GM23338 (cell line): Measurements from ENCODE around the gene FAT3. TPM values are rescaled to one million over a fixed set of nuclear protein-coding genes. Genes with fewer than 3 reads are reported as not detected.

ENCODE experiments used
- ATAC-seq: fragments of 200-7000 bp; cut with Tn5 transposase; 3 replicates; pipeline ENCODE4 v1.9.1; 2020
- DNase-seq: peaks from one replicate; pipeline ENCODE4 v3.0.0-alpha.2; 2015; ENCODE audit warnings: low spot score
- H2AFZ ChIP-seq: fragments of 200-600 bp; sonication (generic); 2 replicates; pipeline ENCODE4 v1.8.0; 2016; ENCODE audit warnings: antibody characterized with exemption, mild to moderate bottlenecking, moderate library complexity
- H3F3A ChIP-seq: fragments of 200-600 bp; sonication (generic); replicated peaks from 2 replicates; pipeline ENCODE4 v1.8.0; 2017; ENCODE audit warnings: antibody characterized with exemption, mixed run types, low read depth
- H3K27ac ChIP-seq: fragments of 200-600 bp; sonication (generic); 2 replicates; pipeline ENCODE4 v1.6.1; 2016; ENCODE audit warnings: low read depth
- H3K27me3 ChIP-seq: fragments of 200-600 bp; sonication (generic); 2 replicates; pipeline ENCODE4 v1.8.0; 2016; ENCODE audit warnings: mild to moderate bottlenecking, mixed run types, moderate library complexity; ENCODE audit not compliant: insufficient read depth
- H3K36me3 ChIP-seq: fragments of 200-600 bp; sonication (generic); 2 replicates; pipeline ENCODE4 v1.8.0; 2016; ENCODE audit warnings: mild to moderate bottlenecking; ENCODE audit not compliant: insufficient read depth
- H3K4me1 ChIP-seq: fragments of 200-600 bp; sonication (generic); 2 replicates; pipeline ENCODE4 v1.8.0; 2016; ENCODE audit warnings: mild to moderate bottlenecking, moderate library complexity; ENCODE audit not compliant: insufficient read depth
- H3K4me2 ChIP-seq: fragments of 200-600 bp; sonication (generic); 2 replicates; pipeline ENCODE4 v1.7.1; 2017; ENCODE audit warnings: mixed run types
- H3K4me3 ChIP-seq: fragments of 200-600 bp; sonication (generic); 2 replicates; pipeline ENCODE4 v1.6.1; 2016; ENCODE audit warnings: mixed run types
- H3K79me2 ChIP-seq: fragments of 200-600 bp; sonication (generic); replicated peaks from 2 replicates; pipeline ENCODE4 v1.8.0; 2017; ENCODE audit warnings: mild to moderate bottlenecking; ENCODE audit not compliant: insufficient read depth
- H3K9me2 ChIP-seq: fragments of 200-600 bp; sonication (generic); 2 replicates; pipeline ENCODE4 v1.8.0; 2017; ENCODE audit not compliant: insufficient read depth
- H4K20me1 ChIP-seq: fragments of 200-600 bp; sonication (generic); replicated peaks from 2 replicates; pipeline ENCODE4 v1.8.0; 2017; ENCODE audit warnings: mild to moderate bottlenecking; ENCODE audit not compliant: insufficient read depth
- H3K27ac Mint-ChIP-seq: 2 replicates; pipeline ENCODE4 v1.8.0; 2020; ENCODE audit warnings: inconsistent platforms, mild to moderate bottlenecking, moderate library complexity, mixed read lengths
- H3K27me3 Mint-ChIP-seq: 3 replicates; pipeline ENCODE4 v1.8.0; 2022; ENCODE audit warnings: low read depth, mild to moderate bottlenecking, moderate library complexity, mixed read lengths, inconsistent platforms; ENCODE audit not compliant: insufficient read depth, poor library complexity
- H3K36me3 Mint-ChIP-seq: 3 replicates; pipeline ENCODE4 v1.8.0; 2021; ENCODE audit warnings: low read depth, mild to moderate bottlenecking, inconsistent platforms, moderate library complexity, mixed read lengths
- H3K4me1 Mint-ChIP-seq: 3 replicates; pipeline ENCODE4 v1.8.0; 2020; ENCODE audit warnings: mild to moderate bottlenecking, inconsistent platforms, mixed read lengths
- H3K4me3 Mint-ChIP-seq: 3 replicates; pipeline ENCODE4 v1.8.0; 2021; ENCODE audit warnings: moderate library complexity, mild to moderate bottlenecking, inconsistent platforms, mixed read lengths
- H3K9me3 Mint-ChIP-seq: 3 replicates; pipeline ENCODE4 v1.8.0; 2020; ENCODE audit warnings: moderate library complexity, mild to moderate bottlenecking, inconsistent platforms, mixed read lengths
- CREB1 ChIP-seq: fragments of 250-450 bp; sonication (Bioruptor Pico); IDR thresholded peaks from 2 replicates; pipeline ENCODE4 v1.5.0; 2020; ENCODE audit warnings: low read depth, mild to moderate bottlenecking, moderate library complexity
- EZH2 ChIP-seq: fragments of 200-600 bp; sonication (generic); IDR thresholded peaks from one replicate; pipeline ENCODE4 v1.8.0; 2017; ENCODE audit warnings: antibody characterized with exemption, mild to moderate bottlenecking, low read depth; ENCODE audit not compliant: unreplicated experiment
- EZH2phosphoT487 ChIP-seq: fragments of 200-600 bp; sonication (generic); IDR thresholded peaks from one replicate; pipeline ENCODE4 v1.8.1; 2018; ENCODE audit warnings: antibody characterized with exemption; ENCODE audit not compliant: unreplicated experiment
- JUNB ChIP-seq: IDR thresholded peaks from one replicate; pipeline ENCODE4 v1.6.1; 2016; ENCODE audit warnings: antibody characterized with exemption; ENCODE audit not compliant: unreplicated experiment
- NANOG ChIP-seq: IDR thresholded peaks from 2 replicates; pipeline ENCODE4 v1.6.1; 2016; ENCODE audit warnings: antibody characterized with exemption, borderline replicate concordance
- POLR2AphosphoS5 ChIP-seq: IDR thresholded peaks from 2 replicates; pipeline ENCODE4 v1.6.1; 2016; ENCODE audit warnings: antibody characterized with exemption, low read depth
- STAT1 ChIP-seq: IDR thresholded peaks from one replicate; pipeline ENCODE4 v1.6.1; 2016; ENCODE audit warnings: antibody characterized with exemption; ENCODE audit not compliant: unreplicated experiment
- ZNF114 ChIP-seq: fragments of 250-450 bp; sonication (Bioruptor Pico); IDR thresholded peaks from 2 replicates; pipeline ENCODE4 v1.5.0; 2020; ENCODE audit warnings: mild to moderate bottlenecking, moderate library complexity
- ZNF331 ChIP-seq: fragments of 250-450 bp; sonication (Bioruptor Pico); IDR thresholded peaks from 2 replicates; pipeline ENCODE4 v1.5.0; 2020; ENCODE audit warnings: low read depth, mild to moderate bottlenecking, moderate library complexity
- polyA plus RNA-seq: library from polyadenylated mRNA; unstranded; fragments of >200 nt; fragmentation: Nextera tagmentation; extraction: Ambion mirVana; gene quantifications from 2 replicates; pipeline ENCODE4 v1.2.1, GENCODE V29; 2016
- total RNA-seq: library from RNA; depleted of rRNA; stranded (reverse); fragments of >200 nt; shearing (Covaris generic); gene quantifications from 2 replicates; pipeline ENCODE4 v1.2.3, GENCODE V29; 2014
- TF ChIP-seq, protein P1 (sequence below): fragments of 250-450 bp; sonication (Bioruptor Pico); IDR thresholded peaks from 2 replicates; pipeline ENCODE4 v1.5.0; 2020; ENCODE audit warnings: mild to moderate bottlenecking, moderate library complexity
- TF ChIP-seq, protein P2 (sequence below), 2 experiments: fragments of 200-600 bp in 1 of 2; sonication (generic) in 1 of 2; conservative IDR thresholded peaks; 2 replicates each; pipeline versions ENCODE4 v1.5.1 to v1.6.1; 2016 to 2017; ENCODE audit warnings: antibody characterized with exemption in 2 of 2, low read depth in 2 of 2, mild to moderate bottlenecking in 2 of 2, moderate library complexity in 1 of 2
- TF ChIP-seq, protein P3 (sequence below): IDR thresholded peaks from one replicate; pipeline ENCODE4 v1.6.1; 2018; ENCODE audit warnings: antibody characterized with exemption; ENCODE audit not compliant: unreplicated experiment
- TF ChIP-seq, protein P4 (sequence below): IDR thresholded peaks from 2 replicates; pipeline ENCODE4 v1.6.1; 2016; ENCODE audit warnings: antibody characterized with exemption

The FAT3 gene
- total and polyA plus RNA-seq, 2 experiments from 2014 or later = 9.0 to 78.0 TPM

DNA sequence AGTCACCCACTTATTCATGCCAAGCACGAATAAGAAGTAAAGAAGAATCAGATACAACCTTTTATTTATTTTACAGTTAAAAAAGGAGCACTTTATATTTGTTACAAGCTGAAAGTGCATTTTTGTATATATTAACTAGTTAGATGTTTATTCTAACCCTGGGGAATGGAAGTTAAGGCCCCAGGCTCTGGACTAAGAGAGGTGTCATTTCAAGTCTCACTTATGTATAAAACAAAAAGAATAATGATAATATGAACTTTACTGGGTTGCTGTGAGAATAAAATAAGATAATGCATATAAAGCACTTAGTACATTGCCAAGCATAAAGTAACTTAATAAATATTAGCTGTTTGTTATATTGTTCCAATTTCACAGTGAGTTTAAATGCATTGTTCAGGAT is 12.1 kb upstream of the FAT3 start:
- no peak for TF ChIP-seq EZH2
- no peak for TF ChIP-seq STAT1
- no peak for TF ChIP-seq JUNB
- TF ChIP-seq, protein P1, sequence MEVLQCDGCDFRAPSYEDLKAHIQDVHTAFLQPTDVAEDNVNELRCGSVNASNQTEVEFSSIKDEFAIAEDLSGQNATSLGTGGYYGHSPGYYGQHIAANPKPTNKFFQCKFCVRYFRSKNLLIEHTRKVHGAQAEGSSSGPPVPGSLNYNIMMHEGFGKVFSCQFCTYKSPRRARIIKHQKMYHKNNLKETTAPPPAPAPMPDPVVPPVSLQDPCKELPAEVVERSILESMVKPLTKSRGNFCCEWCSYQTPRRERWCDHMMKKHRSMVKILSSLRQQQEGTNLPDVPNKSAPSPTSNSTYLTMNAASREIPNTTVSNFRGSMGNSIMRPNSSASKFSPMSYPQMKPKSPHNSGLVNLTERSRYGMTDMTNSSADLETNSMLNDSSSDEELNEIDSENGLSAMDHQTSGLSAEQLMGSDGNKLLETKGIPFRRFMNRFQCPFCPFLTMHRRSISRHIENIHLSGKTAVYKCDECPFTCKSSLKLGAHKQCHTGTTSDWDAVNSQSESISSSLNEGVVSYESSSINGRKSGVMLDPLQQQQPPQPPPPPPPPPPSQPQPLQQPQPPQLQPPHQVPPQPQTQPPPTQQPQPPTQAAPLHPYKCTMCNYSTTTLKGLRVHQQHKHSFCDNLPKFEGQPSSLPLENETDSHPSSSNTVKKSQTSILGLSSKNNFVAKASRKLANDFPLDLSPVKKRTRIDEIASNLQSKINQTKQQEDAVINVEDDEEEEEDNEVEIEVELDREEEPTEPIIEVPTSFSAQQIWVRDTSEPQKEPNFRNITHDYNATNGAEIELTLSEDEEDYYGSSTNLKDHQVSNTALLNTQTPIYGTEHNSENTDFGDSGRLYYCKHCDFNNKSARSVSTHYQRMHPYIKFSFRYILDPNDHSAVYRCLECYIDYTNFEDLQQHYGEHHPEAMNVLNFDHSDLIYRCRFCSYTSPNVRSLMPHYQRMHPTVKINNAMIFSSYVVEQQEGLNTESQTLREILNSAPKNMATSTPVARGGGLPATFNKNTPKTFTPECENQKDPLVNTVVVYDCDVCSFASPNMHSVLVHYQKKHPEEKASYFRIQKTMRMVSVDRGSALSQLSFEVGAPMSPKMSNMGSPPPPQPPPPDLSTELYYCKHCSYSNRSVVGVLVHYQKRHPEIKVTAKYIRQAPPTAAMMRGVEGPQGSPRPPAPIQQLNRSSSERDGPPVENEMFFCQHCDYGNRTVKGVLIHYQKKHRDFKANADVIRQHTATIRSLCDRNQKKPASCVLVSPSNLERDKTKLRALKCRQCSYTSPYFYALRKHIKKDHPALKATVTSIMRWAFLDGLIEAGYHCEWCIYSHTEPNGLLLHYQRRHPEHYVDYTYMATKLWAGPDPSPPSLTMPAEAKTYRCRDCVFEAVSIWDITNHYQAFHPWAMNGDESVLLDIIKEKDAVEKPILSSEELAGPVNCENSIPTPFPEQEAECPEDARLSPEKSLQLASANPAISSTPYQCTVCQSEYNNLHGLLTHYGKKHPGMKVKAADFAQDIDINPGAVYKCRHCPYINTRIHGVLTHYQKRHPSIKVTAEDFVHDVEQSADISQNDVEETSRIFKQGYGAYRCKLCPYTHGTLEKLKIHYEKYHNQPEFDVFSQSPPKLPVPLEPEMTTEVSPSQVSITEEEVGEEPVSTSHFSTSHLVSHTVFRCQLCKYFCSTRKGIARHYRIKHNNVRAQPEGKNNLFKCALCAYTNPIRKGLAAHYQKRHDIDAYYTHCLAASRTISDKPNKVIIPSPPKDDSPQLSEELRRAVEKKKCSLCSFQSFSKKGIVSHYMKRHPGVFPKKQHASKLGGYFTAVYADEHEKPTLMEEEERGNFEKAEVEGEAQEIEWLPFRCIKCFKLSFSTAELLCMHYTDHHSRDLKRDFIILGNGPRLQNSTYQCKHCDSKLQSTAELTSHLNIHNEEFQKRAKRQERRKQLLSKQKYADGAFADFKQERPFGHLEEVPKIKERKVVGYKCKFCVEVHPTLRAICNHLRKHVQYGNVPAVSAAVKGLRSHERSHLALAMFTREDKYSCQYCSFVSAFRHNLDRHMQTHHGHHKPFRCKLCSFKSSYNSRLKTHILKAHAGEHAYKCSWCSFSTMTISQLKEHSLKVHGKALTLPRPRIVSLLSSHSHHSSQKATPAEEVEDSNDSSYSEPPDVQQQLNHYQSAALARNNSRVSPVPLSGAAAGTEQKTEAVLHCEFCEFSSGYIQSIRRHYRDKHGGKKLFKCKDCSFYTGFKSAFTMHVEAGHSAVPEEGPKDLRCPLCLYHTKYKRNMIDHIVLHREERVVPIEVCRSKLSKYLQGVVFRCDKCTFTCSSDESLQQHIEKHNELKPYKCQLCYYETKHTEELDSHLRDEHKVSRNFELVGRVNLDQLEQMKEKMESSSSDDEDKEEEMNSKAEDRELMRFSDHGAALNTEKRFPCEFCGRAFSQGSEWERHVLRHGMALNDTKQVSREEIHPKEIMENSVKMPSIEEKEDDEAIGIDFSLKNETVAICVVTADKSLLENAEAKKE (CRISPR knock-in tag) = no peak
- TF ChIP-seq, protein P2, sequence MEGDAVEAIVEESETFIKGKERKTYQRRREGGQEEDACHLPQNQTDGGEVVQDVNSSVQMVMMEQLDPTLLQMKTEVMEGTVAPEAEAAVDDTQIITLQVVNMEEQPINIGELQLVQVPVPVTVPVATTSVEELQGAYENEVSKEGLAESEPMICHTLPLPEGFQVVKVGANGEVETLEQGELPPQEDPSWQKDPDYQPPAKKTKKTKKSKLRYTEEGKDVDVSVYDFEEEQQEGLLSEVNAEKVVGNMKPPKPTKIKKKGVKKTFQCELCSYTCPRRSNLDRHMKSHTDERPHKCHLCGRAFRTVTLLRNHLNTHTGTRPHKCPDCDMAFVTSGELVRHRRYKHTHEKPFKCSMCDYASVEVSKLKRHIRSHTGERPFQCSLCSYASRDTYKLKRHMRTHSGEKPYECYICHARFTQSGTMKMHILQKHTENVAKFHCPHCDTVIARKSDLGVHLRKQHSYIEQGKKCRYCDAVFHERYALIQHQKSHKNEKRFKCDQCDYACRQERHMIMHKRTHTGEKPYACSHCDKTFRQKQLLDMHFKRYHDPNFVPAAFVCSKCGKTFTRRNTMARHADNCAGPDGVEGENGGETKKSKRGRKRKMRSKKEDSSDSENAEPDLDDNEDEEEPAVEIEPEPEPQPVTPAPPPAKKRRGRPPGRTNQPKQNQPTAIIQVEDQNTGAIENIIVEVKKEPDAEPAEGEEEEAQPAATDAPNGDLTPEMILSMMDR (conservative IDR thresholded peaks at IDR 0.05; ENCODE audit: low read depth in 2 of 2) = no peak
- TF ChIP-seq POLR2AphosphoS5 = no peak
- TF ChIP-seq EZH2phosphoT487 = no peak
- TF ChIP-seq NANOG = no peak
- TF ChIP-seq CREB1 = no peak
- no peak for TF ChIP-seq ZNF331 (CRISPR knock-in tag)
- TF ChIP-seq, protein P3, sequence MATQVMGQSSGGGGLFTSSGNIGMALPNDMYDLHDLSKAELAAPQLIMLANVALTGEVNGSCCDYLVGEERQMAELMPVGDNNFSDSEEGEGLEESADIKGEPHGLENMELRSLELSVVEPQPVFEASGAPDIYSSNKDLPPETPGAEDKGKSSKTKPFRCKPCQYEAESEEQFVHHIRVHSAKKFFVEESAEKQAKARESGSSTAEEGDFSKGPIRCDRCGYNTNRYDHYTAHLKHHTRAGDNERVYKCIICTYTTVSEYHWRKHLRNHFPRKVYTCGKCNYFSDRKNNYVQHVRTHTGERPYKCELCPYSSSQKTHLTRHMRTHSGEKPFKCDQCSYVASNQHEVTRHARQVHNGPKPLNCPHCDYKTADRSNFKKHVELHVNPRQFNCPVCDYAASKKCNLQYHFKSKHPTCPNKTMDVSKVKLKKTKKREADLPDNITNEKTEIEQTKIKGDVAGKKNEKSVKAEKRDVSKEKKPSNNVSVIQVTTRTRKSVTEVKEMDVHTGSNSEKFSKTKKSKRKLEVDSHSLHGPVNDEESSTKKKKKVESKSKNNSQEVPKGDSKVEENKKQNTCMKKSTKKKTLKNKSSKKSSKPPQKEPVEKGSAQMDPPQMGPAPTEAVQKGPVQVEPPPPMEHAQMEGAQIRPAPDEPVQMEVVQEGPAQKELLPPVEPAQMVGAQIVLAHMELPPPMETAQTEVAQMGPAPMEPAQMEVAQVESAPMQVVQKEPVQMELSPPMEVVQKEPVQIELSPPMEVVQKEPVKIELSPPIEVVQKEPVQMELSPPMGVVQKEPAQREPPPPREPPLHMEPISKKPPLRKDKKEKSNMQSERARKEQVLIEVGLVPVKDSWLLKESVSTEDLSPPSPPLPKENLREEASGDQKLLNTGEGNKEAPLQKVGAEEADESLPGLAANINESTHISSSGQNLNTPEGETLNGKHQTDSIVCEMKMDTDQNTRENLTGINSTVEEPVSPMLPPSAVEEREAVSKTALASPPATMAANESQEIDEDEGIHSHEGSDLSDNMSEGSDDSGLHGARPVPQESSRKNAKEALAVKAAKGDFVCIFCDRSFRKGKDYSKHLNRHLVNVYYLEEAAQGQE = no peak
- TF ChIP-seq, protein P4, sequence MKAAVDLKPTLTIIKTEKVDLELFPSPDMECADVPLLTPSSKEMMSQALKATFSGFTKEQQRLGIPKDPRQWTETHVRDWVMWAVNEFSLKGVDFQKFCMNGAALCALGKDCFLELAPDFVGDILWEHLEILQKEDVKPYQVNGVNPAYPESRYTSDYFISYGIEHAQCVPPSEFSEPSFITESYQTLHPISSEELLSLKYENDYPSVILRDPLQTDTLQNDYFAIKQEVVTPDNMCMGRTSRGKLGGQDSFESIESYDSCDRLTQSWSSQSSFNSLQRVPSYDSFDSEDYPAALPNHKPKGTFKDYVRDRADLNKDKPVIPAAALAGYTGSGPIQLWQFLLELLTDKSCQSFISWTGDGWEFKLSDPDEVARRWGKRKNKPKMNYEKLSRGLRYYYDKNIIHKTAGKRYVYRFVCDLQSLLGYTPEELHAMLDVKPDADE = no peak
- no peak for TF ChIP-seq ZNF114 (CRISPR knock-in tag)

More for the DNA sequence above, 12.1 kb upstream of the FAT3 start:
- no peak overlapping the region for H3K4me3 ChIP-seq
- H3F3A ChIP-seq = peaks cover 8% of the 10 kb centered on the region
- H3K27ac ChIP-seq = no peak overlapping the region
- Mint-ChIP-seq H3K4me1 (peaks cover 67% of the 10 kb centered on the region), H3K9me3 (no peaks in the 10 kb centered on the region), H3K27me3 (no peaks in the 10 kb centered on the region), H3K4me3 (no peak overlapping the region), H3K36me3 (no peaks in the 10 kb centered on the region), H3K27ac (no peak overlapping the region)
- H3K27me3 ChIP-seq = no peaks in the 10 kb centered on the region
- H3K79me2 ChIP-seq = no peaks in the 10 kb centered on the region
- H3K4me2 ChIP-seq = no peak overlapping the region
- H4K20me1 ChIP-seq = no peaks in the 10 kb centered on the region
- H3K4me1 ChIP-seq = peaks cover 62% of the 10 kb centered on the region
- no peak for DNase-seq
- no peak for ATAC-seq
- H3K36me3 ChIP-seq = no peaks in the 10 kb centered on the region
- H2AFZ ChIP-seq = no peak overlapping the region
- H3K9me2 ChIP-seq = no peaks in the 10 kb centered on the region
